IMR-90 (cell line): Measurements from ENCODE around the gene ABCB1. TPM values are rescaled to one million over a fixed set of nuclear protein-coding genes. Genes with fewer than 3 reads are reported as not detected.

Experiments used
- ATAC-seq: fragments of 200-7000 bp; cut with Tn5 transposase; 2 replicates; pipeline ENCODE4 v1.9.1; 2020; ENCODE audit warnings: low read depth, mild to moderate bottlenecking, moderate library complexity
- BruUV-seq: library from RNA; stranded (reverse); fragments of 400-500 nt; replicated peaks from 2 replicates; lab custom pipeline; 2021; lab: Mats Ljungman, UMichigan
- CTCF ChIA-PET: fragments of 300-600 bp; formaldehyde crosslinking; extraction: SDS; loops from one replicate; lab custom pipeline; 2021; ENCODE audit warnings: antibody characterized with exemption; lab: Yijun Ruan, JAX
- POLR2A ChIA-PET: fragments of 300-600 bp; sonication (Branson Sonifier 250); formaldehyde crosslinking; loops from one replicate; lab custom pipeline; 2022; ENCODE audit warnings: antibody characterized with exemption; ENCODE audit not compliant: unreplicated experiment; lab: Charles Lee
- DNase-seq: peaks from one replicate; pipeline ENCODE4 v3.0.0; 2013
- H2AFZ ChIP-seq: replicated peaks from 2 replicates; pipeline ENCODE3; 2013; ENCODE audit warnings: low read length, mild to moderate bottlenecking; ENCODE audit not compliant: poor library complexity
- H2AK5ac ChIP-seq: 2 replicates; pipeline ENCODE4 v1.6.1; 2013; ENCODE audit warnings: low read depth, low read length, inconsistent platforms
- H2AK9ac ChIP-seq: replicated peaks from 2 replicates; pipeline ENCODE3; 2013; ENCODE audit warnings: mild to moderate bottlenecking, low read depth, low read length, moderate library complexity; ENCODE audit not compliant: poor library complexity
- H2BK120ac ChIP-seq: 2 replicates; pipeline ENCODE4 v1.6.1; 2013; ENCODE audit warnings: low read depth, low read length, inconsistent platforms
- H2BK15ac ChIP-seq: 3 replicates; pipeline ENCODE4 v1.6.1; 2013; ENCODE audit warnings: low read depth, low read length, inconsistent platforms
- H2BK20ac ChIP-seq: 2 replicates; pipeline ENCODE4 v1.6.1; 2013; ENCODE audit warnings: low read depth, mild to moderate bottlenecking, inconsistent platforms, low read length, moderate library complexity
- H2BK5ac ChIP-seq: 2 replicates; pipeline ENCODE4 v1.6.1; 2013; ENCODE audit warnings: mild to moderate bottlenecking, low read depth, low read length, inconsistent platforms; ENCODE audit not compliant: poor library complexity, severe bottlenecking
- H3K14ac ChIP-seq: replicated peaks from 2 replicates; pipeline ENCODE4 v1.6.1; 2013; ENCODE audit warnings: low read depth, low read length, inconsistent platforms
- H3K18ac ChIP-seq: 2 replicates; pipeline ENCODE4 v1.6.1; 2013; ENCODE audit warnings: low read depth, low read length, control low read depth
- H3K23ac ChIP-seq: 2 replicates; pipeline ENCODE4 v1.6.1; 2013; ENCODE audit warnings: low read depth, low read length, inconsistent platforms
- H3K27ac ChIP-seq: 2 replicates; pipeline ENCODE4 v1.5.1; 2013; ENCODE audit warnings: mild to moderate bottlenecking, control low read depth, low read length; ENCODE audit not compliant: insufficient read depth
- H3K27me3 ChIP-seq: 2 replicates; pipeline ENCODE4 v1.6.1; 2013; ENCODE audit warnings: low read length; ENCODE audit not compliant: control insufficient read depth, insufficient read depth
- H3K36me3 ChIP-seq: 2 replicates; pipeline ENCODE4 v1.6.1; 2013; ENCODE audit warnings: low read length, mixed read lengths; ENCODE audit not compliant: control insufficient read depth, insufficient read depth
- H3K4ac ChIP-seq: 2 replicates; pipeline ENCODE4 v1.6.1; 2013; ENCODE audit warnings: low read depth, low read length, inconsistent platforms
- H3K4me1 ChIP-seq: 2 replicates; pipeline ENCODE4 v1.6.1; 2013; ENCODE audit warnings: low read length, mixed read lengths; ENCODE audit not compliant: control insufficient read depth, insufficient read depth
- H3K4me2 ChIP-seq: 2 replicates; pipeline ENCODE4 v1.6.1; 2013; ENCODE audit warnings: low read depth, mild to moderate bottlenecking, control low read depth, low read length, moderate library complexity
- H3K4me3 ChIP-seq: 2 replicates; pipeline ENCODE4 v1.5.1; 2013; ENCODE audit warnings: low read depth, mild to moderate bottlenecking, control low read depth, low read length, moderate library complexity; ENCODE audit not compliant: insufficient read depth
- H3K56ac ChIP-seq: 2 replicates; pipeline ENCODE4 v1.6.1; 2013; ENCODE audit warnings: low read length, inconsistent platforms; ENCODE audit not compliant: insufficient read depth; ENCODE audit errors: extremely low read depth
- H3K79me1 ChIP-seq, 2 experiments: 2 replicates each; pipeline ENCODE4 v1.6.1; 2013; ENCODE audit warnings: low read length in 2 of 2, inconsistent platforms in 1 of 2, low read depth in 1 of 2
- H3K9ac ChIP-seq: 2 replicates; pipeline ENCODE4 v1.6.1; 2013; ENCODE audit warnings: low read depth, low read length, control low read depth
- H3K9me1 ChIP-seq: 2 replicates; pipeline ENCODE4 v1.6.1; 2013; ENCODE audit warnings: low read length, inconsistent platforms; ENCODE audit not compliant: insufficient read depth
- H3K9me3 ChIP-seq: 2 replicates; pipeline ENCODE4 v1.6.1; 2013; ENCODE audit warnings: low read length; ENCODE audit not compliant: control insufficient read depth, insufficient read depth
- H4K20me1 ChIP-seq: 2 replicates; pipeline ENCODE4 v1.6.1; 2013; ENCODE audit warnings: low read length, inconsistent platforms; ENCODE audit not compliant: insufficient read depth
- H4K5ac ChIP-seq: 2 replicates; pipeline ENCODE4 v1.6.1; 2013; ENCODE audit warnings: mild to moderate bottlenecking, low read depth, low read length, control low read depth
- H4K8ac ChIP-seq, 2 experiments: 2 replicates each; pipeline ENCODE4 v1.6.1; 2013; ENCODE audit warnings: low read depth in 2 of 2, low read length in 2 of 2, control low read depth in 1 of 2, inconsistent platforms in 1 of 2
- H4K91ac ChIP-seq: 2 replicates; pipeline ENCODE4 v1.6.1; 2013; ENCODE audit warnings: low read depth, low read length, inconsistent platforms; ENCODE audit not compliant: insufficient read depth
- CEBPB ChIP-seq: IDR thresholded peaks from 2 replicates; pipeline ENCODE4 v1.6.1; 2012; ENCODE audit warnings: low read depth, low read length, improper control_type of control experiment
- FOS ChIP-seq: fragments of 150-350 bp; IDR thresholded peaks from 2 replicates; pipeline ENCODE4 v1.6.1; 2016; ENCODE audit warnings: low read depth, low read length
- MAFK ChIP-seq: IDR thresholded peaks from 2 replicates; pipeline ENCODE4 v1.6.1; 2012; ENCODE audit warnings: low read depth, low read length, improper control_type of control experiment
- MAZ ChIP-seq: IDR thresholded peaks from 2 replicates; pipeline ENCODE4 v1.6.1; 2012; ENCODE audit warnings: low read depth, mild to moderate bottlenecking, low read length, improper control_type of control experiment, moderate library complexity, borderline replicate concordance
- MXI1 ChIP-seq: IDR thresholded peaks from 2 replicates; pipeline ENCODE4 v1.6.1; 2012; ENCODE audit warnings: low read depth, mild to moderate bottlenecking, low read length, moderate library complexity, borderline replicate concordance
- NFE2L2 ChIP-seq: fragments of 150-350 bp; IDR thresholded peaks from 2 replicates; pipeline ENCODE4 v1.6.1; 2016; ENCODE audit warnings: low read depth, mild to moderate bottlenecking, low read length
- POLR2A ChIP-seq: IDR thresholded peaks from 2 replicates; pipeline ENCODE4 v1.6.1; 2012; ENCODE audit warnings: mild to moderate bottlenecking, low read depth, low read length
- SMC3 ChIP-seq: fragments of 150-350 bp; IDR thresholded peaks from 2 replicates; pipeline ENCODE4 v1.6.1; 2016; ENCODE audit warnings: low read depth, mild to moderate bottlenecking, antibody characterized with exemption, low read length, moderate library complexity
- WGBS, 2 experiments: methylation state at CpG; one replicate each; pipeline versions ENCODE4 v1.1.5 to v1.1.7; 2013; ENCODE audit warnings: missing lambda C conversion rate in 2 of 2; ENCODE audit not compliant: insufficient read length in 1 of 2; ENCODE audit errors: extremely low coverage in 2 of 2; 5-methylcytosine and 5-hydroxymethylcytosine counted together
- dilution Hi-C: fragments of 300-500 bp; cut with HindIII; formaldehyde crosslinking; loops from one replicate; pipeline ENCODE4 v1.14.3; 2018; ENCODE audit warnings: low sequenced_read_pairs; ENCODE audit not compliant: unreplicated experiment
- in situ Hi-C: fragments of 300-500 bp; cut with MboI; formaldehyde crosslinking; loops from 3 replicates; pipeline ENCODE4 v1.14.3; 2019; ENCODE audit warnings: low sequenced_read_pairs, inconsistent platforms, mixed read lengths
- intact Hi-C: fragments of 100-400 bp; cut with micrococcal nuclease; formaldehyde crosslinking; loops from 2 replicates; pipeline ENCODE4 v1.10.0; 2022
- polyA plus RNA-seq, 3 experiments: library from polyadenylated mRNA; depleted of rRNA; stranded (reverse); fragments of >200 nt; gene quantifications; 2 replicates each; pipeline ENCODE4 v1.2.3, GENCODE V29; 2012; ENCODE audit warnings: low replicate concordance in 1 of 3
- total RNA-seq: library from RNA; depleted of rRNA; stranded (reverse); fragments of >200 nt; gene quantifications from 2 replicates; pipeline ENCODE4 v1.2.3, GENCODE V29; 2012
- TF ChIP-seq, protein P1 (sequence below): conservative IDR thresholded peaks from 2 replicates; pipeline ENCODE4 v1.5.1; 2012; ENCODE audit warnings: mild to moderate bottlenecking, low read depth, low read length, improper control_type of control experiment

Gene ABCB1
- total and polyA plus RNA-seq, 2 of the 4 experiments (the other 2 are of a cell fraction), result 0.80 to 0.90 TPM

DNA sequence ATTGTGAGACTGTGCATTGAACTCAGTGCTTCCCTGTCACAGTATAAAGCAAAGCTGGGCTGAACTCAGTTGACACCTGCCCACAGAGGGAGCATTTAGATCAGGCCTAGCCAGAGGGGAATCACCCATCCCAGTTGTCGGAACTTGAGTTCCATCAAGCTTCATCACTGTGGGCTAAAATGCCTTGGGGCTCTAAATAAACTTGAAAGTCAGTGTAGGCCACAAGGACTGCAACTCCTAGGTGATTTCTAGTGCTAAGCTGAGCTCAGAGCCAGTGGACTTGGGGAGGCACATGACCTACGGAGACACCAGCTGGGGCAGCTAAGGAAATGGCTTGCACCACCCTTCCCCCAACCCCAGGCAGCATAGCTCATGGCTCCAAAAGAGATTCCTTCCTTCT lies 117.6 kb downstream of the ABCB1 start:
- dilution Hi-C loops, result no loop called here

More for the DNA sequence above, 117.6 kb downstream of the ABCB1 start:
- Histone ChIP-seq H2AFZ (no peak overlapping the region), H2BK15ac (no peak overlapping the region), H4K20me1 (no peaks in the 10 kb centered on the region), H4K91ac (no peak overlapping the region), H3K9me1 (no peaks in the 10 kb centered on the region), H3K4me1 (no peaks in the 10 kb centered on the region), H3K9ac (no peak overlapping the region), H3K23ac (no peak overlapping the region), H4K8ac (no peak overlapping the region), H2BK5ac (no peak overlapping the region), H3K56ac (no peak overlapping the region), H3K4ac (no peak overlapping the region), H3K14ac (no peak overlapping the region), H3K4me3 (no peak overlapping the region), H4K5ac (no peak overlapping the region), H3K27me3 (no peaks in the 10 kb centered on the region), H2BK120ac (no peak overlapping the region), H3K36me3 (no peaks in the 10 kb centered on the region), H2AK5ac (no peak overlapping the region), H3K27ac (no peak overlapping the region), H3K18ac (no peak overlapping the region), H3K4me2 (no peak overlapping the region), H3K9me3 (no peaks in the 10 kb centered on the region), H2AK9ac (no peak overlapping the region), H2BK20ac (no peak overlapping the region), H3K79me1 (no peaks in the 10 kb centered on the region)
- BruUV-seq, result no TSS peak
- CTCF ChIA-PET, result interaction anchor here (0.9 kb wide), 1 partner anchor 19 kb away, joined by 3 read pairs; no protein-coding TSS in a partner anchor
- WGBS, 2 experiments, result 80% methylated on average over 1 of the region's 2 CpGs; no CpG with 5 or more reads in 1 of the 2 experiments
- intact Hi-C loops, result no loop called here
- ATAC-seq (no peak), DNase-seq (no peak)
- TF ChIP-seq, protein P1, sequence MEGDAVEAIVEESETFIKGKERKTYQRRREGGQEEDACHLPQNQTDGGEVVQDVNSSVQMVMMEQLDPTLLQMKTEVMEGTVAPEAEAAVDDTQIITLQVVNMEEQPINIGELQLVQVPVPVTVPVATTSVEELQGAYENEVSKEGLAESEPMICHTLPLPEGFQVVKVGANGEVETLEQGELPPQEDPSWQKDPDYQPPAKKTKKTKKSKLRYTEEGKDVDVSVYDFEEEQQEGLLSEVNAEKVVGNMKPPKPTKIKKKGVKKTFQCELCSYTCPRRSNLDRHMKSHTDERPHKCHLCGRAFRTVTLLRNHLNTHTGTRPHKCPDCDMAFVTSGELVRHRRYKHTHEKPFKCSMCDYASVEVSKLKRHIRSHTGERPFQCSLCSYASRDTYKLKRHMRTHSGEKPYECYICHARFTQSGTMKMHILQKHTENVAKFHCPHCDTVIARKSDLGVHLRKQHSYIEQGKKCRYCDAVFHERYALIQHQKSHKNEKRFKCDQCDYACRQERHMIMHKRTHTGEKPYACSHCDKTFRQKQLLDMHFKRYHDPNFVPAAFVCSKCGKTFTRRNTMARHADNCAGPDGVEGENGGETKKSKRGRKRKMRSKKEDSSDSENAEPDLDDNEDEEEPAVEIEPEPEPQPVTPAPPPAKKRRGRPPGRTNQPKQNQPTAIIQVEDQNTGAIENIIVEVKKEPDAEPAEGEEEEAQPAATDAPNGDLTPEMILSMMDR, result no peak
- TF ChIP-seq MXI1 (no peak), MAZ (no peak), CEBPB (no peak), SMC3 (no peak), MAFK (no peak), POLR2A (no peak), FOS (no peak), NFE2L2 (no peak)
- POLR2A ChIA-PET, result no interaction called here
- in situ Hi-C loops, result no loop called here
